Measurements from ENCODE around the gene EFCAB7. TPM values are rescaled to one million over a fixed set of nuclear protein-coding genes. Genes with fewer than 3 reads are reported as not detected.

EFCAB7 gene
- polyA plus RNA-seq, 1 donor (not counting 4 experiments of a cell fraction or from before 2014, with no cell fraction given) = 4.9 TPM

DNA sequence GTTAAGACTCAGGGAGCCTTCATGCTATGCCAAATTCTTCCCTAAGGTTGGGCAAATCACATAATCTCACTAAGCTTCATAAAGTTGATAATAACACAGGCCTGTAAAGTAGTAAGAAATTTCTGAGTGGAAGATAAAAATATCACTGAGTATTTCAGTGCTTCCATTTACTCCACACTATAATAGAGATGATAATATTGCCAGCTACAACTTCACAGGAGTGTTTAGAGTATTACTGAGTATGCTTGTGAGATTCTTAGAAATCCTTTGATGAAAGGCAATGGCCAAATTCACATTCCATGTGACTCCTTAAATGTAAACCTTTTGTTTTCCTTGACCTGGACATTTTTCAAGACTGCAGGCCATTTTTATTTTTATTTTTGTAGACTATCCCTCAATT, 10.7 kb upstream of the EFCAB7 start:
- Histone ChIP-seq H3K4me2 (ENCODE audit: control insufficient read depth, extremely low read depth, insufficient read depth, low read depth, low read length) (no peak overlapping the region), H3K36me3 (ENCODE audit: control insufficient read depth in 2 of 2, extremely low read depth in 1 of 2, insufficient read depth in 2 of 2, low read length in 2 of 2) (no peaks in the 10 kb centered on the region), H3K4me1 (ENCODE audit: control insufficient read depth, extremely low read depth, insufficient read depth, low read length) (no peaks in the 10 kb centered on the region), H4K20me1 (ENCODE audit: control insufficient read depth, extremely low read depth, insufficient read depth, low read length) (no peaks in the 10 kb centered on the region), H3K9ac (ENCODE audit: control insufficient read depth, extremely low read depth, insufficient read depth, low read length) (no peak overlapping the region), H3K27ac (ENCODE audit: control insufficient read depth, insufficient read depth, low read length) (no peak overlapping the region), H3K9me3 (ENCODE audit: control insufficient read depth, low read depth, low read length) (no peaks in the 10 kb centered on the region), H3K9me1 (ENCODE audit: control insufficient read depth, extremely low read depth, insufficient read depth, low read length) (no peaks in the 10 kb centered on the region), H3K4me3 (ENCODE audit: control insufficient read depth in 2 of 3, extremely low read depth in 1 of 3, insufficient read depth in 2 of 3, low read depth in 1 of 3, low read length in 3 of 3) (no peak overlapping the region), H3K79me2 (ENCODE audit: control insufficient read depth, insufficient read depth, low read length) (no peaks in the 10 kb centered on the region), H3K27me3 (ENCODE audit: control insufficient read depth, extremely low read depth, insufficient read depth, low read length) (no peaks in the 10 kb centered on the region), H2AFZ (ENCODE audit: control insufficient read depth, low read length) (no peak overlapping the region)
- FAIRE-seq (no peak), DNase-seq (ENCODE audit: low read depth, low spot score) (no peak)
- no peak for TF ChIP-seq EZH2 (IDR thresholded peaks at IDR 0.05; ENCODE audit: low read length)
- TF ChIP-seq, protein P1, sequence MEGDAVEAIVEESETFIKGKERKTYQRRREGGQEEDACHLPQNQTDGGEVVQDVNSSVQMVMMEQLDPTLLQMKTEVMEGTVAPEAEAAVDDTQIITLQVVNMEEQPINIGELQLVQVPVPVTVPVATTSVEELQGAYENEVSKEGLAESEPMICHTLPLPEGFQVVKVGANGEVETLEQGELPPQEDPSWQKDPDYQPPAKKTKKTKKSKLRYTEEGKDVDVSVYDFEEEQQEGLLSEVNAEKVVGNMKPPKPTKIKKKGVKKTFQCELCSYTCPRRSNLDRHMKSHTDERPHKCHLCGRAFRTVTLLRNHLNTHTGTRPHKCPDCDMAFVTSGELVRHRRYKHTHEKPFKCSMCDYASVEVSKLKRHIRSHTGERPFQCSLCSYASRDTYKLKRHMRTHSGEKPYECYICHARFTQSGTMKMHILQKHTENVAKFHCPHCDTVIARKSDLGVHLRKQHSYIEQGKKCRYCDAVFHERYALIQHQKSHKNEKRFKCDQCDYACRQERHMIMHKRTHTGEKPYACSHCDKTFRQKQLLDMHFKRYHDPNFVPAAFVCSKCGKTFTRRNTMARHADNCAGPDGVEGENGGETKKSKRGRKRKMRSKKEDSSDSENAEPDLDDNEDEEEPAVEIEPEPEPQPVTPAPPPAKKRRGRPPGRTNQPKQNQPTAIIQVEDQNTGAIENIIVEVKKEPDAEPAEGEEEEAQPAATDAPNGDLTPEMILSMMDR (optimal IDR thresholded peaks at IDR 0.05 in 1 of 3, IDR thresholded peaks at IDR 0.05 in 1 of 3, conservative IDR thresholded peaks at IDR 0.05 in 1 of 3; ENCODE audit: extremely low read depth in 1 of 3, insufficient read depth in 2 of 3, low read length in 3 of 3) = no peak
- dilution Hi-C loops (cut with MboI; ENCODE audit: extremely low pct_ligation_motif_present, low sequenced_read_pairs) = no loop called here

DNA sequence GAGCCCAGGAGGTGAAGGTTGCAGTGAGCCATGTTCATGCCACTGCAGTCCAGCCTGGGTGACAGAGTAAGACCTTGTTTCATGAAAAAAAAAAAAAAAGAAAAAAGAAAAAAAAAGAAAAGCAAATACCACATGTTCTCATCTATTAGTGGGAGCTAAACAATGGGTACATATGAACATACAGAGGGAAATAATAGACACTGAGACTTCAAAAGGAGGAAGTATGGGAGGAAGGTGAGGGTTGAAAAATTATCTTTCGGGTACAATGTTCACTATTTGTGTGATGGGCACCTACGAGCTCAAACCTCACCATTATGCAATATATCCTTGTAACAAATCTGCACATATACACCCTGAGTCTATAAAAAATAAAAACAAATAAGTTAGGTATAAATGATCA, 6.7 kb upstream of the EFCAB7 start:
- no peak overlapping the region for H3K27ac ChIP-seq (ENCODE audit: control insufficient read depth, insufficient read depth, low read length)
- TF ChIP-seq, protein P1 (optimal IDR thresholded peaks at IDR 0.05 in 1 of 3, IDR thresholded peaks at IDR 0.05 in 1 of 3, conservative IDR thresholded peaks at IDR 0.05 in 1 of 3; ENCODE audit: extremely low read depth in 1 of 3, insufficient read depth in 2 of 3, low read length in 3 of 3) = no peak
- no peak for TF ChIP-seq EZH2 (IDR thresholded peaks at IDR 0.05; ENCODE audit: low read length)
- H3K4me1 ChIP-seq (ENCODE audit: control insufficient read depth, extremely low read depth, insufficient read depth, low read length) = peaks cover 1% of the 10 kb centered on the region
- no peak overlapping the region for H3K9ac ChIP-seq (ENCODE audit: control insufficient read depth, extremely low read depth, insufficient read depth, low read length)
- H3K9me3 ChIP-seq (ENCODE audit: control insufficient read depth, low read depth, low read length) = no peaks in the 10 kb centered on the region
- peaks cover 3% of the 10 kb centered on the region for H3K79me2 ChIP-seq (ENCODE audit: control insufficient read depth, insufficient read depth, low read length)
- no peak overlapping the region for H3K4me2 ChIP-seq (ENCODE audit: control insufficient read depth, extremely low read depth, insufficient read depth, low read depth, low read length)
- DNase-seq (ENCODE audit: low read depth, low spot score) (no peak), FAIRE-seq (no peak)
- H3K4me3 ChIP-seq (ENCODE audit: control insufficient read depth in 2 of 3, extremely low read depth in 1 of 3, insufficient read depth in 2 of 3, low read depth in 1 of 3, low read length in 3 of 3) = no peak overlapping the region
- dilution Hi-C loops (cut with MboI; ENCODE audit: extremely low pct_ligation_motif_present, low sequenced_read_pairs) = no loop called here
- H3K27me3 ChIP-seq (ENCODE audit: control insufficient read depth, extremely low read depth, insufficient read depth, low read length) = no peaks in the 10 kb centered on the region
- no peaks in the 10 kb centered on the region for H3K36me3 ChIP-seq (ENCODE audit: control insufficient read depth in 2 of 2, extremely low read depth in 1 of 2, insufficient read depth in 2 of 2, low read length in 2 of 2)
- no peak overlapping the region for H2AFZ ChIP-seq (ENCODE audit: control insufficient read depth, low read length)
- no peaks in the 10 kb centered on the region for H4K20me1 ChIP-seq (ENCODE audit: control insufficient read depth, extremely low read depth, insufficient read depth, low read length)
- H3K9me1 ChIP-seq (ENCODE audit: control insufficient read depth, extremely low read depth, insufficient read depth, low read length) = no peaks in the 10 kb centered on the region
